Stimulated activated CD4-positive, alpha-beta T cell treated with anti-CD3 and anti-CD28 coated beads, TNF-alpha, amount 100 ng/mL, for 1 hour (primary cell): ENCODE measurements around the gene GPD1.
A peak's percentile ranks its signal among the peaks of the same experiment; 100 is the strongest.

Source experiments
- DNase-seq, 3 donors: peaks; one replicate each; pipeline ENCODE4 v3.0.0-alpha.2; 2020; ENCODE audit warnings: low read depth in 3 of 3, low spot score in 1 of 3

GPD1 gene

GRCh38 chr12:50099302-50100008 is 4.4 kb upstream of the GPD1 start:
- no peak for DNase-seq

- no peak for DNase-seq
Observed at GRCh38 chr12:50100561-50100960, 3.2 kb upstream of the GPD1 start.

DNA sequence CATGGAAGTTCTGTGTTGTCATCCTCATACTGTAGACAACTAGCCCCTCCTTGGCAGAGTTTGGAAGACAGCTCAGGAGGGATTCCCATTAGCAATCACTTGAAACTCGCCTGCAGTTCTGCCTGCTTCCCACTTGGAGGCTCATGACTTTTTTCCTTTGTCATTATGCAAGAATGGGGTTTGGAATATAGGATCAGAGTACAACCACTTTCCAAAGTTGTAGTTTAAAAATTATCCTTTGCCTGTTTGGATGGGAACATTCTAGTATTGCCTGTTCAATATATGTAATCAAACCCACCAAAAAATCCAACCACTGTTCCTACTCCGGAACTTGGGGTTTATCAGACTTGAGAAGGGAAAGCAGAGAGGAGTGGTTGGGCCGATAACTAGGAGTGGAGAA is 2.1 kb upstream of the GPD1 start:
- no peak for DNase-seq

- DNase-seq = no peak
Observed at GRCh38 chr12:50102131-50102531, 1.7 kb upstream of the GPD1 start.

DNA sequence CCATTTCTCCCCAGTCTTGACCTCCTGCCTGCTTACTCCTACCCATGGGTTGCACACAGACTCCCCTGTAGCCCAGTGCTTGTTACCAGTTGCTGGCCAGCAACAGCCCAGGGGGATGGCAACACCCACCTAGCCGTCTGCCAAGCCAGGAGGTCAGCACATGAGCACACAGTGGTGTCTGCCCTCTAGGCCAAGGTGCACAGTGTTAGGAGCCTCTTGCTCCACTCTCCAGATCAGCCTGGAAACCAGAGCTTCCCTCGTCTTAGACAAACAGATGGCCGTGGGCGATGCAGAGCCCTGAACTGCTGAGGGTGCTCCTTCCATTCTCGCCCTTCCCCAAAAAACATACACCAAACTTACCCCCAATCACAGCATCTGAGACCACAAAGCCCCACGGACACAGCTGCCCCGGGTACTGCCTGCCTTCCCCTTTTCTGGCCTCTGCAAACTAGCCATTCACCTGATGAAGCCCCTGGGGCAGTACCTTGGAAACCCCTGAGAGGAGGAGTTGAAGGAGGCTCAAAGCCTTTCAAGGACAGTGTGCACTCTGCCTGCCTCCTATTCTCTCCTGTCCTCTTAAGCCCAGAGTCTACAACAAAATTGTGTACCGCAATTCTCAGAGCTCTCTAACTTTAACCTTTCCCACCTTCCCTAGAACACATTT is 1.0 kb upstream of the GPD1 start:
- no peak for DNase-seq

GRCh38 chr12:50103351-50103750 is 457 bp upstream of the GPD1 start:
- DNase-seq = no peak

- DNase-seq = no peak
Observed at GRCh38 chr12:50104417-50105366, 884 bp downstream of the GPD1 start.

DNA sequence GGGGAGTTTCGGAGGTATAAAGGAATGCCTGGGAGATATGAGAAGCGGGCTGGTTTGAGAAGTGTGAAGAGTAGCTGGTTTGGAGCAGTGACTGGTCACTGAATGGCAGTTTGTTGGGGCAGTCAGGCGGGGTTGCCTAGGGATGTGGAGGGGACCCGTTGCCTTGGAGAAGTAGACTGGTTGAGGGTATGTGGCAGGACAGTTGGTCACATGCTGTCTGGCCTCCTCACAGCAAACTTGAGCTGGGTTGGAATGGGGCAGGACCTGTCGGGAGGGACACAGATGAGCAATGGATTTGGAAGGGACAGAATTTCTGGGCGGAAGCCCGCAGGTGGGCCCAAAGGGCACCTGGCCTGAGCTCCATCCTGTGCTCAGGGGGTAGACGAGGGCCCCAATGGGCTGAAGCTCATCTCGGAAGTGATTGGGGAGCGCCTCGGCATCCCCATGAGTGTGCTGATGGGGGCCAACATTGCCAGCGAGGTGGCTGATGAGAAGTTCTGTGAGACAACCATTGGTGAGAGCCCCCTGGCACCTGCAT is 2.2 kb downstream of the GPD1 start:
- DNase-seq = no peak

GRCh38 chr12:50106907-50107306 is 3.1 kb downstream of the GPD1 start:
- no peak for DNase-seq

GRCh38 chr12:50107416-50108268 is 3.8 kb downstream of the GPD1 start:
- DNase-seq = no peak

- no peak for DNase-seq
Observed at GRCh38 chr12:50109319-50109718, 5.5 kb downstream of the GPD1 start.

- no peak for DNase-seq
Observed at GRCh38 chr12:50110127-50110761, 6.4 kb downstream of the GPD1 start.

DNA sequence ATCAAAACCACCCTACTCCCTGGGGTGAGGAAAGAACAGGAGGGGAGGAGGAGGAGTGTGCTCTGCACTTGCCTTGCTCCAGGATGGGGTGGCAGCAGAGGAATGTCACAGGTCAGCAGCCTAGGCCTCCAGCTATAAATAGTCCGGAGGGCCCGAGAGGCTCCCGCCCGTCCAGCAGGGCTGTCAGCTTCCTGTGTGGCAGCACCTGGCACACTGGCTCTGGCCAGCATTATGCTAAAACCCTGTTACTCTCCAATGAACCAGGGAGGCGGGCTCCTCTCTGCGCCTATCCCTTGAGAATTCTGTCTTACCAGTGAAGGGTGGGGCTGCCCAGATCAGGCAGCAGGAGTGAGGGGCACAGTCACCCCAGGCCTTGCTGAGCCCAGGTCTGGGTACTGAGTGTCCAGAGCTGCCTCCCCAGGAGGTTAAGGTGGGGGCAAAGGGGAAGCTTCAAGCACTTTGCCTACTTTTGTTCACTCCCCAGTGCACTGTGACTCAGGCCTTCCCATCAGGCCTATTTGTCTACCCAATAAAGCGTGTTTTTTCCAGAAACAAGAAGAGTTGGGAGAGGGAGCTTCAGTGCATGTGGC is 7.0 kb downstream of the GPD1 start:
- DNase-seq = no peak

- no peak for DNase-seq
Observed at GRCh38 chr12:50111395-50111692, 7.5 kb downstream of the GPD1 start.

- DNase-seq = peak; percentile 97 to 99 (median 97)
Observed at GRCh38 chr12:50111693-50112455, 8.1 kb downstream of the GPD1 start, which contains the start of gene COX14. COX14 (plus strand) TSS chr12:50112236; CDS start chr12:50120044, 7,808 bp downstream.

GRCh38 chr12:50112456-50113218 is 8.8 kb downstream of the GPD1 start:
- DNase-seq = no peak

DNA sequence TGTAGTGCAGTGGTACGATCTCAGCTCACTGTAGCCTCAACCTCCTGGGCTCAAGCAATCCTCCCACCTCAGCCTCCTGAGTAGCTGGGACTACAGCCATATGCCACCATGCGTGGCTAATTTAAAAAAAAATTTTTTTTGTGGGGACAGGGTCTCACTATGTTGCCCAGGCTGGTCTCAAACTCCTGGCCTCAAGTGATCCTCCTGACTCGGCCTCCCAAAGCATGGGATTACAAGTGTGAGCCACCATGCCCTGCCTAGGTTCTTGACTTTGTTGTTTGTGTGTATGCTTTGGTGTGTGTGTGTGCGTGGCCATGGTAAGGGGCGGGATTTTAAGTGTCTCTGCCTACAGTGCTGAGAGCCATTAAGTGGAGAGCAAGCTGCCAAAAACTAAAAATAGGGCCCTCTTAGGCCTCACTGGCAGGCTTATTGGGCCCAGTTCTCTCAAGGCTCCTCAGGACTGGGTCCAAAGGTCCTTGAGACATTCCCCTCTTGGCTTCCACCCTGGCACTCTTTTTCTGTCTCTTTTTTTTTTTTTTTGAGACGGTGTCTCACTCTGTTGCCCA is 13.3 kb downstream of the GPD1 start:
- no peak for DNase-seq

- no peak for DNase-seq
Observed at GRCh38 chr12:50119387-50119786, 15.6 kb downstream of the GPD1 start.
